NCI-H226 (cell line): Measurements from ENCODE around the gene ADAMTS6.

Experiments used
- DNase-seq: peaks from one replicate; pipeline ENCODE4 v3.0.0-alpha.2; 2015

The ADAMTS6 gene

GRCh38 chr5:65141493-65141892 is 340.2 kb downstream of the ADAMTS6 start:
- no peak for DNase-seq

DNA sequence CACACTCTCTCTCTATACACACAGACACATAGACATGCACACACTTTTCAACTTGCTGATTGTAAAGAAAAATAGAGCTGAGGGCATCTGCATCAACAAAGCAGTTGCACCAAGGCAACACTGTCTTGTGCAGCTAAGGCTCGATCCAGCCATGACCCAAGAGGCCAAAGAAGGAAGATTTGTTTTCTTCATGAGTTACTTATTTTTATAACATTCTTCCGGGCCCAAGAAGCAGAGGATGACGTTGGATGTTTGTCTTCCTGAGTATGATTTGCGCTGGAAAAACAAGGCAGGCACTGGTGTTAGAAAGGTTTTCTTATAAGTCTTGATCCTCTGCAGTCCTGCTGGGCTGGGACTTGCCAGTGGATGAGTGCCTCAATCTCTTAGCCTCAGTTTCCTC is 344.1 kb downstream of the ADAMTS6 start:
- no peak for DNase-seq

GRCh38 chr5:65133477-65134110 is 348.1 kb downstream of the ADAMTS6 start:
- no peak for DNase-seq

GRCh38 chr5:65132386-65132785 is 349.3 kb downstream of the ADAMTS6 start:
- DNase-seq: no peak

DNA sequence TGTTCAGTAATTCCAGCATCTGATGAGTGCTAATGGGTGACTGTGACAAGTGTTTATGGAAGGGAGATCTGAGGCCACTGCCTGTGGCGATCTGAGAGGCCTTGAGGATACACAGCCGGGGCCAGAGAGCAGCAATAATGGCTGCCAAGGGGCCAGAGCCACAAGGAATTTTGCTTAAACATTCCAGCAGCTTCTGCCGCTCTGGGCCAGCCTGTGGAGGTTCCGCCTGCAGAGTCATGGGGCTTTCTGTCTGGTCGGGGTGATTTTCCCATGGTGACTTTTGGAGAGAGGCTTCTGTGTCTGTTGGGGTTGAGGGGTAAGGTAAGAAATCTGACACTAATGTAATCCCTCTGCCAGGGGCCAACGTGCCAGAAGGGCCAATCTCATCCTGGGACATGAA is 353.5 kb downstream of the ADAMTS6 start:
- no peak for DNase-seq

DNA sequence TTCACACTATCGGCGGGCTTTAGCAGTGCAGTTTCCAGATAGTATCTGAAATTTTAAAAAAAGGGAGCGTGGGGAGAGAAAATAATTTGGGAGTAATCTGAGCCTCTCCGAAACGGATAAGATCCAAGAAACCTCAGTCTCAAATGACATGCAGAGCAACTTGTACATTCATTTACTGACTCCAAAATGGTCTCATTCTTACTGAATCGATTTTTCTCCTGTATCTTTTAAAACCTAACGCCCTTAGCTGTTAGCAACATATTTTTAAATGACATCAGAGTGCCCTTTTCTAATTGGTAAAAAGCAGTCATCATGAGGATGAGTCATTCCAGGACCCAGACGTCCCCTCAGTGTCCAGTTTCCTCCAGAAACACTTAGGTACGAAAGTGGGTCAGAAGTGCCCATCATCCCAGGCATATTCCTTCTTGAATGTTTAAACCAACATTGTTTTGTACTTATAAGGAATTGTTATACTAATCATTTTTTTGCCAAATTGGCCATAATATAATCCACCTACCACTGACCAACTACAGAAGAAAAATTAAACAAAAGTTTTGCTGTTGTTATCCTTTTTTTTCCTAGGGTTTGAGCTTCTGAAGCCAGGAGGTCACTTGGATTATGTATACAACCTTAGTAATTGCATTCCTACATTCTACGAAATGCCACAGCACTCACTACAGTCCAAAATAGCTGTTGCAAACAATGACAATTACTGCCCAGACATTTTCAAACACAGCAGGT is 354.4 kb downstream of the ADAMTS6 start:
- no peak for DNase-seq

- DNase-seq: no peak
These were observed 355.1 kb downstream of the ADAMTS6 start for GRCh38 chr5:65126542-65127069.

- DNase-seq: no peak
These were observed 355.9 kb downstream of the ADAMTS6 start for GRCh38 chr5:65125591-65126541.

GRCh38 chr5:65121880-65122436 is 359.8 kb downstream of the ADAMTS6 start:
- no peak for DNase-seq

GRCh38 chr5:65120371-65120967 is 361.3 kb downstream of the ADAMTS6 start:
- DNase-seq: no peak

DNA sequence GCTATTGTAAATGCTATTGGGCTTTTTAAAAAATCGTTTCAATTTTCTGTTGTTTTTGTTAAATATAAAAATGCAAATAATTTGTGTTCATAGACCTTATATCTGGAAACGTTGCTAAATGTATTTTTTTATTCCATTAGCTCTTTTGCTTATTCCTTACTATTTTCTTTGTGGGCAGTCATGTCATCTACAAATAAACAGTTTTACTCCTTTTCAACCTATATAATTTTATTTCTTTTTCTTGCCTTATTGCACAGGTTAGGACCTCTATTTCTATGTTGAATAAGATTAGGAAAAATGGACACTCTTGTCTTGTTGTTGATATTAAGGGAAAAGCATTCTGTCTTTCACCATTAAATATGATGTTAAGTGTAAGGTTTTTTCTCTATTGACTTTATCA is 364.2 kb downstream of the ADAMTS6 start:
- no peak for DNase-seq

DNA sequence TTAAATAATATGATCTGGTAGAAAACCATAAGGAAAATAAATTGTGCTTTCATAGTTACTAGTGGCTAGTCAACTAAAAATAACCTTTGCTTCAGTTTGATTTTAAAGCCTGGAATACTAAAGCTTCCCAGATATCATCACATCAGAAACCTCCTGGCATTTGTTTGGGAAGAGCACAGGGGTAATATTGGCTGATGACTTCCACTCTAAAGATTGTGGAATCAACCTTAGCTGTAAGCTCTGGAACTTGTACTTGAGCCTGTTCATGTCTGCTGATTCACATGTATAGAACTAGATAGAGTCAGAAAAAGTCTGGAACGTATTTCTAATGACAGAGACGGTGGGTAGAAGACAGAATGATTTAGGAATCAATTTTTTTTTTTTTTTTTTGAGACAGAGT is 367.9 kb downstream of the ADAMTS6 start:
- no peak for DNase-seq

GRCh38 chr5:65111961-65112658 is 369.6 kb downstream of the ADAMTS6 start:
- no peak for DNase-seq

- DNase-seq: peak; percentile 23
These were observed 372.7 kb downstream of the ADAMTS6 start for GRCh38 chr5:65108786-65109743.

DNA sequence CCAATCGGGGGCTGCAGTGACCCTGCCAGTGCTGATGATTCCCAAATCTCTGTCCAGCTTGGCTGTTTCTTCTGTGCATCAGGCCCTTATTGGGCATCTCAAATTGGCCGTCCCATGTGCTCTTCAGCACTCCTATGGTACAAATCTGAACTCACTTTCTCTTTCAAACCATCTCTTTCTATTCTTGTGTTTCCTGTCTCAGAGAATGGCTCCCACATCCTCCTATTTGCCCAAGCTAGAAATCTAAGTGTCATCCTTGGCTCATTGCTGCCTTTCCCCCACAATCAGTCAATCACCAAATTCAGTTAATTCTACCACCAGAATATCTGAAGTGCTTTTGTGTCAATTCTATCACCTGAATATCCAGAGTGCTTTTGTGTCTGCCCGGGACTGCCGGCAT is 376.4 kb downstream of the ADAMTS6 start:
- no peak for DNase-seq

- DNase-seq: no peak
These were observed 376.9 kb downstream of the ADAMTS6 start for GRCh38 chr5:65104831-65105230.

GRCh38 chr5:65103756-65104440 is 377.8 kb downstream of the ADAMTS6 start:
- no peak for DNase-seq

GRCh38 chr5:65102976-65103711 is 378.6 kb downstream of the ADAMTS6 start:
- no peak for DNase-seq

DNA sequence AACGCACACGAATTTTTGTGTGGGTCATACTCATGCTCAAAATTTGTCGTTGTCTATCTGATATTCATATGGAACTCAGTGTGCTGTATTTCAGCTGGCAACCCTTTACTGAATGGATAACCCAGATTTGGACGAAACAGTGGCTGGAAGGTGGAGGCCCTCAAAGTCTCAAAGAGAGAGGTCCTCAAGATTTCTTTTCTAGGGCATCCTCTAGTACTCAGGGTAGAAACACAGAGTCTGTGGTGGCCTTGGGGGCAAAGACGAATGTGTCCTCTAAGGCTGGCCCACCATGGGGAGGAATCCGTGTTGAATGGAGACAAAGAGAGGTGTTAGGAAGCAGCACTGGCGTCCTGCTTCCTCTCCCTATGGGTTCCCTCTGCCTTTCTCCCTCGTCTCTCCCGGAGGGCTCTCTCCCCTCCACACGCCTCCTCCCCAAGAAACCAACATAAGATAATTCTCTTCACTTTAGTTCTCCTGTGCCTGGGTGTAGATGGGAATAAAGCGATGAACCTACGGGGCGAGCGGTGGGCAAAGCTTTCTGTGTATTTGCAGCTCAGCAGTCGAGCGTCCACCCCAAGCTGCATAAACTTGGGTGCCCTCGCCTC is 379.2 kb downstream of the ADAMTS6 start:
- DNase-seq: no peak
